Adipocyte (in vitro differentiated cells): ENCODE data around the gene NT5C1A.

Experiments
- DNase-seq: peaks from one replicate; pipeline ENCODE4 v3.0.0-alpha.2; 2015; ENCODE audit warnings: low read depth
- H3K27me3 ChIP-seq: replicated peaks from 2 replicates; pipeline ENCODE4 v1.7.0; 2013; ENCODE audit warnings: mild to moderate bottlenecking, low read length, moderate library complexity; ENCODE audit not compliant: control insufficient read depth, insufficient read depth
- H3K36me3 ChIP-seq: 2 replicates; pipeline ENCODE4 v1.7.0; 2013; ENCODE audit warnings: low read length, mild to moderate bottlenecking, moderate library complexity; ENCODE audit not compliant: control insufficient read depth, insufficient read depth, severe bottlenecking
- H3K4me1 ChIP-seq: 2 replicates; pipeline ENCODE4 v1.7.0; 2013; ENCODE audit warnings: mild to moderate bottlenecking, low read length, moderate library complexity; ENCODE audit not compliant: control insufficient read depth, insufficient read depth
- H3K4me3 ChIP-seq: 2 replicates; pipeline ENCODE4 v1.7.0; 2013; ENCODE audit warnings: mild to moderate bottlenecking, low read length, moderate library complexity
- H3K9ac ChIP-seq: 2 replicates; pipeline ENCODE4 v1.7.0; 2013; ENCODE audit warnings: mild to moderate bottlenecking, low read length, moderate library complexity
- H3K9me3 ChIP-seq: 2 replicates; pipeline ENCODE4 v1.7.0; 2013; ENCODE audit warnings: mild to moderate bottlenecking, low read length, moderate library complexity; ENCODE audit not compliant: control insufficient read depth

NT5C1A gene

DNA sequence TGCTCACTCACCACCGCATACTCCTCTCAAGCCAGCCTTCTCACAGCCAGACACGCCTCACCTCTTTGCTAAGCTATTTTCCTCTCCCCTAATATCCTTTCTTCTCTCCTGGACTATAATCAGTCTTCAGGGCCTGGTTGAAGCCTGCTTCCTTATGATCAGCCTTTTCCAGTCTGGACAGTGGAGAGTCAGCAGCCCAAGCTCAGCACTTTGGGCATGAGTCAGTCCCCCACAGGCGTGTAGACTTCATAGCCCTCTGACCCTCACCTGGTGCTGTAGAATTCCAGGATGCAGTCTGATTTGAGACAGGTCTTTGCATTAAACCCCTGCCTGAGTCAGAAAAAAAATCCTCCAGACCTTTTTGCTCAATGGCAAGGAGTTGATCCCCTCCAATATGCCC lies 16.8 kb upstream of the NT5C1A start:
- peaks cover 84% of the 10 kb centered on the region for H3K27me3 ChIP-seq
- no peak for DNase-seq
- no peak overlapping the region for H3K9ac ChIP-seq
- H3K36me3 ChIP-seq = no peaks in the 10 kb centered on the region
- H3K9me3 ChIP-seq = no peaks in the 10 kb centered on the region
- H3K4me3 ChIP-seq = no peak overlapping the region
- H3K4me1 ChIP-seq = peaks cover 7% of the 10 kb centered on the region

DNA sequence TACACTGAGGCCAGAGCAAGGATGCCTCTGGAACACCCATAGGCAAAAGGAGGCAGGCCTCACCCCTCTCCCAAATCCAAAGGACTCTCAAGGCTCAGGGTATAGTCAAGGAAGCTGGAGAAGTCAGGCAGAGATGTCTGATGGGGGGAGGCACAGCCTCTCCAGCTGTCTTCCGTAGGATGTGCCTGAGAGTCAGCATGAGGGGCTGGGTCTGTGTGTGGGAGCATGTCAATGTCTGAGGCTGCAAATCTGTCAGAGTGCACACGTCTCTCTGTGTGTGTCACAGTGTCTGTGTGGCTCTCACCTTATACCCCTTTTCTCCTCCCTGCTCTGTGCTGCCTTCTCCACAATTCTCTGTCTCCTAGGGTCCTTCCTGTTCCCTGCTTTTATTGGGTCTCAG lies 15.3 kb upstream of the NT5C1A start:
- Histone ChIP-seq H3K4me3 (no peak overlapping the region), H3K9me3 (no peaks in the 10 kb centered on the region), H3K9ac (no peak overlapping the region), H3K4me1 (peaks cover 7% of the 10 kb centered on the region), H3K27me3 (peaks cover 82% of the 10 kb centered on the region), H3K36me3 (no peaks in the 10 kb centered on the region)
- DNase-seq = no peak

DNA sequence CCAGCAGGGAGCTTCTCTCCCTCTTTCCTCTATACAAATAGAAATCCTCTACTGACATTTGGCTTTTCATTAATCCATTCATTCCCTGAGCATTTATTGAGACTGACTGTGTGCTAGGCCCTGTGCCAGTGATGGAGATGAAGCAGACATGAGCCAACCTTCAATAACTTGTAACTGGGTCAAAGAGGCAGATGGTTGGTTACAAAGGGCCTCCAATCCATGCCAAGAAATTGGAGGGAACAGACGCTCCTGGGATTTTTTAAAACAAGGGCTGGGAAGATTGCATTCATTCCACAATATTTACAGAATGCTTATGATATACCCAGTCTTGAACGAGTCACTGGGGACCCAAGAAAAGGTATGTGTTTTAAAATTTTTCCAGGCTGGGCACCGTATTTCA lies 13.2 kb upstream of the NT5C1A start:
- Histone ChIP-seq H3K4me3 (no peak overlapping the region), H3K9me3 (no peaks in the 10 kb centered on the region), H3K4me1 (no peaks in the 10 kb centered on the region), H3K27me3 (peaks cover 82% of the 10 kb centered on the region), H3K36me3 (no peaks in the 10 kb centered on the region), H3K9ac (no peak overlapping the region)
- no peak for DNase-seq

DNA sequence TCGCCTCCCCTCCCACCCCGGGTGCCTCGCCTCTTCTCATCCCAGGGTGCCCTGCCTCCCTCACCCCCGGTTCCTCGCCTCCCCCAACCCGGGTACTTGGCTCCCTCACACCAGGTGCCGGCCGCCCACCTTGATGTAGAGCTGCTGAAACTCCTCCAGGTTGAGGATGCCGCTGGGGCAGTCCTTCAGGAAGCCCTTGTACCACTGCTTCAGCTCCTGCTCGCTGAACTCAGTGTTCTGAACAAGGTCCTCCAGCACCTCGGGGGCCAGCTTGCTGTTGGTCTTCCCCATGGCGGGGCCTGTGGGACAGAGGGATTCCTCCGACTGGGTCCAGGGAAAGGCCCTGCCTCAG lies 12.4 kb upstream of the NT5C1A start:
- H3K27me3 ChIP-seq = peaks cover 75% of the 10 kb centered on the region
- no peak overlapping the region for H3K4me3 ChIP-seq
- H3K4me1 ChIP-seq = no peaks in the 10 kb centered on the region

DNA sequence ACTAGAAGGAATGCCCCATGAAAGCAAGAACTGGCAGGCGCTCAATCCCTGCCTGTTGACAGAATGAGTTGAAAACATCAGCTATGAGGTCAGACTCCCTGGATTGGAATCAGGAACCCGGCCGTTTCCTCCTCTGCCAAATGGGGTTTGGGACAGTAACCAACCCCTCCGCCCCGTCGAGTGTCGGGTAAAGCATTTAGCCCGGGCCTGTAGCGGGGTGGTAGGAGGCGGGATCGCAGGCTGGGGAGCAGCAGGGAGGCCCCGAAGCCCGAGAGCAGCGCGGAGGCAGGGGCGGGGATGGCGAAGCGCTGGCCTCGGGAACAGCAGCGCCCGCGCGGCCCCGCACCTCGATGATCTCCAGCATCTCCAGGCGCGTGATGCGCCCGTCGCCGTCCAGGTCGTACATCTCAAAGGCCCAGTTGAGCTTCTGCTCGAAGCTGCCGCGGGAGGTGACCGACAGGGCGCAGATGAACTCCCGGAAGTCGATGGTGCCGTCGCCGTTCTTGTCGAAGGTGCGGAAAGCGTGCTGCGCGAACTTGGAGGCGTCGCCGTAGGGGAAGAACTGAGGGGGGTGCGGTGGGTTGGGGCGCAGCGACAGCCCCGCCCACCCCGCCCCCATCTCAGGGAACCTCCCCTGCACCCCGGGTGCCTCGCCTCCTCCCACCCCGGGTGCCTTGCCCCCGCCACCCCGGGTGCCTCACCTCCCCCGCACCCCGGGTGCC lies 11.8 kb upstream of the NT5C1A start:
- no peaks in the 10 kb centered on the region for H3K9me3 ChIP-seq
- no peak for DNase-seq
- no peaks in the 10 kb centered on the region for H3K36me3 ChIP-seq
- peaks cover 69% of the 10 kb centered on the region for H3K27me3 ChIP-seq
- H3K9ac ChIP-seq = no peak overlapping the region
- H3K4me1 ChIP-seq = no peaks in the 10 kb centered on the region
- H3K4me3 ChIP-seq = no peak overlapping the region

More for the DNA sequence above, 12.4 kb upstream of the NT5C1A start:
- Histone ChIP-seq H3K9ac (no peak overlapping the region), H3K9me3 (no peaks in the 10 kb centered on the region), H3K36me3 (no peaks in the 10 kb centered on the region)
- no peak for DNase-seq

DNA sequence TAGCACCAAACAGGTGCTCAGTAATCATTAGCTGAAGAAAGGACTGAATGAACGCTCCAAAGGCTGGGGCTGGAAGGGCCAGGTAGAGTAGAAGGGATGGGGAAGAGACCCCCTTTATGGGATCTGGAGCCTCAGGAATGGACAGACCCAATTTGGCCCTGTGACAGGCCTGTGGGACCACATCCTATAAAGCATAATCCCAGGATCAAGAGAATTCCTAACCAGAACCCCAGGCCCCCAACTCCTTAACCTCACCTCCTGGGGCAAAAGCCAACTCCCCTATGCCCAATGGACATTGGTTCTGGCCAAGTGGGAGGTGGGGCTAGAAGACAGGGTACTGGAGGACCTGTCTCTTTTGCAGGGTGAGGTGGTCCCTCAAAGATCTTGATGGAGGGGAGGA lies 10.1 kb upstream of the NT5C1A start:
- Histone ChIP-seq H3K4me3 (no peak overlapping the region), H3K4me1 (no peaks in the 10 kb centered on the region), H3K9me3 (no peaks in the 10 kb centered on the region), H3K9ac (no peak overlapping the region), H3K27me3 (peaks cover 66% of the 10 kb centered on the region), H3K36me3 (no peaks in the 10 kb centered on the region)
- no peak for DNase-seq

DNA sequence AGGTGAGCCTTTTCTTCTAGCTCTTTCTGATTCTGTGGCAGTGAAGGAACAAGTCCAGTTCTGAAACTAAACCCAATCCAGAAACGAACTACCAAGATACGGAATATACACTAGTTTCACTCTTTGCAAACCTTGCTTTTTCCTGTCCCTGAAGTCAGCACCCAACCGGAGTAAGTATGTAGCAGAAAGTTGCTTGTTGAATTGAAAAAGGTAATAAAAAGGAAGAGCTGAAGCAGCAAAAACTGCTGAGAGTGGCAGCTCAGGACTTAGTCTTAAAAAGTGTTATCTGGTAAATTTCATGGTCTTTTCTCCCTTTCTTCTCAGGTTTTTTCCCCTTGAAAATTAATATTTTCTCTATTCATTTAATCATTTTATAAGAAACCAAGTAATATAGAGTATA lies 9.4 kb upstream of the NT5C1A start:
- Histone ChIP-seq H3K9ac (no peak overlapping the region), H3K9me3 (no peaks in the 10 kb centered on the region), H3K27me3 (peaks cover 64% of the 10 kb centered on the region), H3K4me3 (no peak overlapping the region), H3K4me1 (no peaks in the 10 kb centered on the region), H3K36me3 (no peaks in the 10 kb centered on the region)
- no peak for DNase-seq

DNA sequence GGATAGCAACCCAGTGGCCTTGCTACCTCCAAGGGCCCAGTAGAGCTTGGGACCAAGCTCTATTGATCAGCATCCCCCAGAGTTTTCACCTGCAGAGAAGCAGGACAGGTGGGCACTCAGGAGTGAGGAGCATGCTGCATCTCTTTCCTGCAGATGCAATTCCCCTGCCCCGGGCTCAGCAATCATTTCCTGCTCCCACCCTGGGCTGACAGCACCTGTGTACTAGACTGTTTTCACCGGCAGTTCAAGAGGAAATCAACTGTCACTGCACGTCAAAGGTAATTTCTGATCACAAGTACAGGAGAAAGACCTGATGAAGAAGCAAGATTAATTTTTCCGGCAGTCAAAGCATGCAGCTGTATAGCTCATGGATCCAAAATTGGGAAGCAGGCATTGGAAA lies 8.8 kb upstream of the NT5C1A start:
- Histone ChIP-seq H3K27me3 (peaks cover 62% of the 10 kb centered on the region), H3K9ac (no peak overlapping the region), H3K4me1 (no peaks in the 10 kb centered on the region), H3K4me3 (no peak overlapping the region), H3K36me3 (no peaks in the 10 kb centered on the region), H3K9me3 (no peaks in the 10 kb centered on the region)
- DNase-seq = no peak

DNA sequence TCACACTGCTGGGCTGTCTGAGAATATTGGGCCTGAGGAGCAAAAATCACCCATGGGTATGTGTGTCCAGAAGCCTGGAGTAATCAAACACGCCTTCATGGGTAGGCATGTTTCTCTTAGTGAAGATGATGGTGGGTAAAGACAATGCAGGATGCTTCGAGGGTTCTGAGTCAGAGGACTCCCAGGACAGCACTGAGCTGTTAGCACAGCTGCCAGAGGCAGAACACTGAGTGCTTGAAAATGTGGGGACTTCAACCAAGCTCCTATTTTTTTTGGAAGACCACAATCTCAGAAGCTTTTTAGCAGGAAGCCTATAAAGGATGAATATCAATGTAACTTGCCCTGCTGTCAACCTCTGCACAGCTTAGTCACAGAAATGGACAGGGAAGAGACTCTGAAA lies 7.9 kb upstream of the NT5C1A start:
- Histone ChIP-seq H3K9me3 (no peaks in the 10 kb centered on the region), H3K36me3 (no peaks in the 10 kb centered on the region), H3K27me3 (peaks cover 55% of the 10 kb centered on the region), H3K4me1 (no peaks in the 10 kb centered on the region), H3K4me3 (no peak overlapping the region), H3K9ac (no peak overlapping the region)
- peak; percentile 12 for DNase-seq

DNA sequence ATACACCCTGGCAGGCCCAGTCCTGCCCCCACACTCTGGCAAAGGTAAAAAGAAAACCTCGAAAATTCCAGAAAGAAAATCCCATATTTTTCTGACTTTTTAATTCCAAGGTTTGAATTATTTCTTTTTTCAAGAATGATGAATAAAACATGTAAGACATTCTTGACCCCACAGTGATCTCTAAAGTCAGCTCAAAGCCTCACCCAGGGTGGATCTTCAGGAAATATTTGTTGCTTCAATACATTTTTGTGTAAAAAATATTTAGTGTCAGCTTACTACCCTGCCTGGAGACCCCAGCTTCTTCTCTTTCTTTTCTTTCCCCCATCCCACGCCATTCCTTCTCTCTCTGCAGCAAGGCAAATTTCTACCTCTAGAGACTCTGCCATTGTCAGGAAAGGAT lies 7.0 kb upstream of the NT5C1A start:
- peaks cover 58% of the 10 kb centered on the region for H3K27me3 ChIP-seq
- DNase-seq = no peak

DNA sequence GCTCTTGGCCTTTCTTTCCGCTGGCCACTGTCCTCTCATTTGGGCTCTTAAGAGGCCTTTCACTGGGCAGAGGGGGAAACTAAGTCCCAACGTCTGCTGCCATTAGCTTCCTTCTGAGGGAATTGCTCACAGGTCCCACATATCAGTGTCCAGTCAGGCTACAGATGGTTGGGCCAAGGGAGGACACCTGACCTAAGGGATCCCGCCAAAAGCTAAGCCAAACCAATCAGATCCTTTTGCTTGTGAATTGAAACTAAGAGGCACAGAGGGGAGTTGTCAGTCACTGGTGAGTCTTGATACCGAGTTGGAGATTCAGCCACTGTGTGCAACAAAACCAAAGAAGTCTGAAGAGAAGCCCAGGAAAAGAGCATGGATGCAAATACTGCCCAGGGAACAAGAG lies 5.7 kb upstream of the NT5C1A start:
- peaks cover 60% of the 10 kb centered on the region for H3K27me3 ChIP-seq
- no peaks in the 10 kb centered on the region for H3K36me3 ChIP-seq
- DNase-seq = no peak
- H3K4me3 ChIP-seq = no peak overlapping the region
- H3K4me1 ChIP-seq = no peaks in the 10 kb centered on the region
- no peak overlapping the region for H3K9ac ChIP-seq
- peaks cover 14% of the 10 kb centered on the region for H3K9me3 ChIP-seq

More for the DNA sequence above, 7.0 kb upstream of the NT5C1A start:
- Histone ChIP-seq H3K4me1 (no peaks in the 10 kb centered on the region), H3K36me3 (no peaks in the 10 kb centered on the region), H3K9ac (no peak overlapping the region), H3K9me3 (peaks cover 1% of the 10 kb centered on the region), H3K4me3 (no peak overlapping the region)

DNA sequence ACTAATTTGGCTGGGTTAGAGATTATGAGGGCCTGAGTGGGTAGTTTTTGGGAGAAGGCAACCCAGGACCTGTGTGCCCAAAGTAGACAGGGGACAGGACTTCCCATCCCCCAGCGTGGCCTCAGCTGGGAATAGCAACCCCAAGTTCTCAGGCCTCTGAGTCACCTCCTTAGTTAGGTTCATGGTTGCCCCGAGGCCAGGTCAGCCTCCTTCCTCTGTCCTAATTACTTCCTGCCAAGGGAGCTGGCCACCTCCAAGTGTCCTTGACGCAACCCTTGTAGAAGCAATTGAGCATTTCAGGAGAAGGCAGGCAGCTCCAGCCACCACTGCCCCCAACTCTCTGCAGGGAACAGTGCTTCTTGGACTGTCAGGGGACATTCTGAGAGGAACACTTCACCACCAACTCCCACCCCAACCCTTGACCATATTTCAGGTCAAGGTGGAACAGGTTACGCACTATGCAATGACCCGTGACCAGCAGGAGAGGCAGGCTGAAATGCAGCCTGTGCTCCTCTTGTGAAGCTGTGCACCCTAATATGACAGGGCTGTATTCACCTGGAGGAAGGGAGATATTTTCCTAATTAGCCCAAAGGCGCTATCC lies 5.1 kb upstream of the NT5C1A start:
- DNase-seq = no peak
- Histone ChIP-seq H3K36me3 (no peaks in the 10 kb centered on the region), H3K4me1 (peaks cover 4% of the 10 kb centered on the region), H3K4me3 (no peak overlapping the region), H3K27me3 (peaks cover 60% of the 10 kb centered on the region), H3K9me3 (peaks cover 15% of the 10 kb centered on the region), H3K9ac (no peak overlapping the region)
